ENCODE results near the gene MFGE8. TPM values are rescaled to one million over a fixed set of nuclear protein-coding genes. Genes with fewer than 3 reads are reported as not detected.

Gene MFGE8
- total RNA-seq, 4 donors from 2014 or later = 50.7 to 186 (median 81.7) TPM

GRCh38 chr15:88908123-88908522 is 5.1 kb downstream of the MFGE8 start:
- peaks cover 7 to 70% (median 51%) of the 10 kb centered on the region in 3 donors for H3K4me1 ChIP-seq
- intact Hi-C loops (cut with DNase I) = loop anchor here (5.0 to 10.0 kb wide), 2 partner anchors 109 to 267 kb away; no protein-coding TSS in a partner anchor
- H3K9me3 ChIP-seq = no peaks in the 10 kb centered on the region
- H3K27me3 ChIP-seq = no peaks in the 10 kb centered on the region
- no peak for TF ChIP-seq POLR2A (IDR thresholded peaks at IDR 0.05)
- no peak for TF ChIP-seq CTCF (IDR thresholded peaks at IDR 0.05)
- DNase-seq = no peak
- H3K27ac ChIP-seq = no peak overlapping the region
- no peak overlapping the region for H3K4me3 ChIP-seq
- peaks cover 14 to 70% (median 24%) of the 10 kb centered on the region in 3 donors for H3K36me3 ChIP-seq
- WGBS, 2 donors = 85 to 86% methylated on average over 4 to 11 of the region's 12 CpGs

GRCh38 chr15:88907111-88907510 is 6.1 kb downstream of the MFGE8 start:
- no peak overlapping the region for H3K27ac ChIP-seq
- intact Hi-C loops (cut with DNase I) = loop anchor here (5.0 to 10.0 kb wide), 2 partner anchors 110 to 268 kb away; no protein-coding TSS in a partner anchor
- WGBS, 2 donors = 75 to 92% methylated on average over 6 to 7 of the region's 14 CpGs
- no peak overlapping the region for H3K4me3 ChIP-seq
- peaks cover 3 to 60% (median 47%) of the 10 kb centered on the region in 3 donors for H3K4me1 ChIP-seq
- peaks cover 14 to 80% (median 31%) of the 10 kb centered on the region in 3 donors for H3K36me3 ChIP-seq
- TF ChIP-seq CTCF (IDR thresholded peaks at IDR 0.05) (no peak), POLR2A (IDR thresholded peaks at IDR 0.05) (no peak)
- H3K9me3 ChIP-seq = no peaks in the 10 kb centered on the region
- DNase-seq = no peak
- H3K27me3 ChIP-seq = no peaks in the 10 kb centered on the region

- TF ChIP-seq CTCF (IDR thresholded peaks at IDR 0.05) = no peak
- no peak for TF ChIP-seq POLR2A (IDR thresholded peaks at IDR 0.05)
- no peak for DNase-seq
- Histone ChIP-seq H3K36me3 (peaks cover 16 to 84% (median 34%) of the 10 kb centered on the region in 3 donors), H3K9me3 (no peaks in the 10 kb centered on the region), H3K4me3 (no peak overlapping the region), H3K4me1 (peaks cover 3 to 55% (median 41%) of the 10 kb centered on the region in 3 donors), H3K27ac (no peak overlapping the region), H3K27me3 (no peaks in the 10 kb centered on the region)
- WGBS, 2 donors = 89 to 91% methylated on average over 4 to 7 of the region's 7 CpGs
- intact Hi-C loops (cut with DNase I) = loop anchor here (5.0 to 10.0 kb wide), 2 partner anchors 111 to 268 kb away; no protein-coding TSS in a partner anchor
Observed at GRCh38 chr15:88906551-88906950, 6.6 kb downstream of the MFGE8 start.

- WGBS, 2 donors = 90 to 91% methylated on average over 1 of the region's 1 CpG
- H3K27me3 ChIP-seq = no peaks in the 10 kb centered on the region
- no peak for DNase-seq
- peaks cover 3 to 50% (median 37%) of the 10 kb centered on the region in 3 donors for H3K4me1 ChIP-seq
- intact Hi-C loops (cut with DNase I) = loop anchor here (5.0 to 10.0 kb wide), 2 partner anchors 111 to 269 kb away; no protein-coding TSS in a partner anchor
- no peak overlapping the region for H3K4me3 ChIP-seq
- TF ChIP-seq CTCF (IDR thresholded peaks at IDR 0.05) (no peak), POLR2A (IDR thresholded peaks at IDR 0.05) (no peak)
- H3K9me3 ChIP-seq = no peaks in the 10 kb centered on the region
- H3K27ac ChIP-seq = no peak overlapping the region
- peaks cover 20 to 89% (median 34%) of the 10 kb centered on the region in 3 donors for H3K36me3 ChIP-seq
Observed at GRCh38 chr15:88906130-88906529, 7.0 kb downstream of the MFGE8 start.

- WGBS, 2 donors = 67 to 93% methylated on average over 3 to 4 of the region's 11 CpGs
- peaks cover 20 to 88% (median 34%) of the 10 kb centered on the region in 3 donors for H3K36me3 ChIP-seq
- H3K27ac ChIP-seq = peak overlapping the region in 3 of 4 donors; percentile 28 to 48 (median 33)
- intact Hi-C loops (cut with DNase I) = loop anchor here (5.0 to 10.0 kb wide), 2 partner anchors 112 to 269 kb away; no protein-coding TSS in a partner anchor
- TF ChIP-seq POLR2A (IDR thresholded peaks at IDR 0.05) (no peak), CTCF (IDR thresholded peaks at IDR 0.05) (no peak)
- no peak for DNase-seq
- no peaks in the 10 kb centered on the region for H3K27me3 ChIP-seq
- H3K9me3 ChIP-seq = no peaks in the 10 kb centered on the region
- peaks cover 3 to 45% (median 32%) of the 10 kb centered on the region in 3 donors for H3K4me1 ChIP-seq
- H3K4me3 ChIP-seq = no peak overlapping the region
Observed at GRCh38 chr15:88905576-88905975, 7.6 kb downstream of the MFGE8 start.
